Neural cell (in vitro differentiated cells): ENCODE measurements around the gene SUSD5.

Experiments
- TF ChIP-seq, protein P1 (sequence below): fragments of 450-650 bp; IDR thresholded peaks from 2 replicates; pipeline ENCODE4 v1.5.1; 2014; ENCODE audit warnings: antibody characterized with exemption, mild to moderate bottlenecking, moderate library complexity; ENCODE audit not compliant: poor library complexity, severe bottlenecking
- TF ChIP-seq, protein P2 (sequence below): IDR thresholded peaks from 2 replicates; pipeline ENCODE4 v1.6.1; 2012; ENCODE audit warnings: borderline replicate concordance

DNA sequence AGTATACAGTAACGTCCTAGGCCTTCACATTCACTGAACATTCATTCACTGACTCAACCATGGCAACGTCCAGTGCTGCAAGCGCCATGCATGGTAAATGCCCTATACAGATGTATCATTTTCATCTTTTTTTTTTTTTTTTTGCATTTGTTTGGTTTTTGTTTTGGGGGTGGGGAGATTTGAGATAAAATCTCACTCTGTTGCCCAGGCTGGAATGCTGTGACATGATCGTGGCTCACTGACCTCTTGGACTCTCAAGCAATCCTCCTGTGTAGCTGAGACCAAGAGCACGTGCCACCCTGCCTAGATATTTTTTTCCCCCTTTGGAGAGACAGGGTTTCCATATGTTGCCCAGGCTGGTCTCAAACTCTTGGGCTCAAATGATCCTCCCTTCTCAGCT lies 37.4 kb downstream of the SUSD5 start:
- TF ChIP-seq, protein P1, sequence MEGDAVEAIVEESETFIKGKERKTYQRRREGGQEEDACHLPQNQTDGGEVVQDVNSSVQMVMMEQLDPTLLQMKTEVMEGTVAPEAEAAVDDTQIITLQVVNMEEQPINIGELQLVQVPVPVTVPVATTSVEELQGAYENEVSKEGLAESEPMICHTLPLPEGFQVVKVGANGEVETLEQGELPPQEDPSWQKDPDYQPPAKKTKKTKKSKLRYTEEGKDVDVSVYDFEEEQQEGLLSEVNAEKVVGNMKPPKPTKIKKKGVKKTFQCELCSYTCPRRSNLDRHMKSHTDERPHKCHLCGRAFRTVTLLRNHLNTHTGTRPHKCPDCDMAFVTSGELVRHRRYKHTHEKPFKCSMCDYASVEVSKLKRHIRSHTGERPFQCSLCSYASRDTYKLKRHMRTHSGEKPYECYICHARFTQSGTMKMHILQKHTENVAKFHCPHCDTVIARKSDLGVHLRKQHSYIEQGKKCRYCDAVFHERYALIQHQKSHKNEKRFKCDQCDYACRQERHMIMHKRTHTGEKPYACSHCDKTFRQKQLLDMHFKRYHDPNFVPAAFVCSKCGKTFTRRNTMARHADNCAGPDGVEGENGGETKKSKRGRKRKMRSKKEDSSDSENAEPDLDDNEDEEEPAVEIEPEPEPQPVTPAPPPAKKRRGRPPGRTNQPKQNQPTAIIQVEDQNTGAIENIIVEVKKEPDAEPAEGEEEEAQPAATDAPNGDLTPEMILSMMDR: no peak
- TF ChIP-seq, protein P2, sequence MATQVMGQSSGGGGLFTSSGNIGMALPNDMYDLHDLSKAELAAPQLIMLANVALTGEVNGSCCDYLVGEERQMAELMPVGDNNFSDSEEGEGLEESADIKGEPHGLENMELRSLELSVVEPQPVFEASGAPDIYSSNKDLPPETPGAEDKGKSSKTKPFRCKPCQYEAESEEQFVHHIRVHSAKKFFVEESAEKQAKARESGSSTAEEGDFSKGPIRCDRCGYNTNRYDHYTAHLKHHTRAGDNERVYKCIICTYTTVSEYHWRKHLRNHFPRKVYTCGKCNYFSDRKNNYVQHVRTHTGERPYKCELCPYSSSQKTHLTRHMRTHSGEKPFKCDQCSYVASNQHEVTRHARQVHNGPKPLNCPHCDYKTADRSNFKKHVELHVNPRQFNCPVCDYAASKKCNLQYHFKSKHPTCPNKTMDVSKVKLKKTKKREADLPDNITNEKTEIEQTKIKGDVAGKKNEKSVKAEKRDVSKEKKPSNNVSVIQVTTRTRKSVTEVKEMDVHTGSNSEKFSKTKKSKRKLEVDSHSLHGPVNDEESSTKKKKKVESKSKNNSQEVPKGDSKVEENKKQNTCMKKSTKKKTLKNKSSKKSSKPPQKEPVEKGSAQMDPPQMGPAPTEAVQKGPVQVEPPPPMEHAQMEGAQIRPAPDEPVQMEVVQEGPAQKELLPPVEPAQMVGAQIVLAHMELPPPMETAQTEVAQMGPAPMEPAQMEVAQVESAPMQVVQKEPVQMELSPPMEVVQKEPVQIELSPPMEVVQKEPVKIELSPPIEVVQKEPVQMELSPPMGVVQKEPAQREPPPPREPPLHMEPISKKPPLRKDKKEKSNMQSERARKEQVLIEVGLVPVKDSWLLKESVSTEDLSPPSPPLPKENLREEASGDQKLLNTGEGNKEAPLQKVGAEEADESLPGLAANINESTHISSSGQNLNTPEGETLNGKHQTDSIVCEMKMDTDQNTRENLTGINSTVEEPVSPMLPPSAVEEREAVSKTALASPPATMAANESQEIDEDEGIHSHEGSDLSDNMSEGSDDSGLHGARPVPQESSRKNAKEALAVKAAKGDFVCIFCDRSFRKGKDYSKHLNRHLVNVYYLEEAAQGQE: no peak
